HG03558 (cell line): ENCODE results near the gene NT5C3B.
"Not testable (repeated sequence)": the region's sequence is repeated elsewhere in the genome, so short reads cannot be mapped to it uniquely, and the experiment has no call there.

ENCODE experiments used
- ATAC-seq: cut with Tn5 transposase; IDR thresholded peaks from one replicate; pipeline ENCODE4 v1.9.1; 2021; ENCODE audit warnings: moderate number of reproducible peaks; ENCODE audit not compliant: unreplicated experiment; ENCODE audit errors: extremely low read depth

NT5C3B gene

GRCh38 chr17:41786227-41787020 is 49.6 kb downstream of the NT5C3B start, which contains the start of gene JUP:
Gene JUP (minus strand): TSS chr17:41786711. CDS start chr17:41771854, 14,857 bp downstream.
- no peak for ATAC-seq

DNA sequence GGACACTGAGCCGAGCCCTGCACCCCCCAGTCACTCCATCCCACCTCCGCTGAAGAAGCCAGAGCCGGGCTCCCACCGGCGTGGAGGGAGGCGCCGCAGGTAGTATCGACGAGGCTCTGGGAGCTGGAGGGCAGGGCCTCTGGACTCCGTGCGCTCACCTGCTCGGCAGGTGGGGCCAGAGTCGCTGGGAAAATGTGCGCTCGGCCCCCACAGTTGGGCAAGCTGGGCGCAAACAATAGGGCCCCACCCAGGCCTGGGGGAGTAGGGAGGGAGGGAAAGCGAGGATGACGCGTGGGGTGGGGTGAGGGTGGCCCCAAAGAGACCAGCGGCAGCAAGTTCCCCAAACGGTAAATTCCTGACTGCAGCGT is 50.2 kb downstream of the NT5C3B start:
- no peak for ATAC-seq

DNA sequence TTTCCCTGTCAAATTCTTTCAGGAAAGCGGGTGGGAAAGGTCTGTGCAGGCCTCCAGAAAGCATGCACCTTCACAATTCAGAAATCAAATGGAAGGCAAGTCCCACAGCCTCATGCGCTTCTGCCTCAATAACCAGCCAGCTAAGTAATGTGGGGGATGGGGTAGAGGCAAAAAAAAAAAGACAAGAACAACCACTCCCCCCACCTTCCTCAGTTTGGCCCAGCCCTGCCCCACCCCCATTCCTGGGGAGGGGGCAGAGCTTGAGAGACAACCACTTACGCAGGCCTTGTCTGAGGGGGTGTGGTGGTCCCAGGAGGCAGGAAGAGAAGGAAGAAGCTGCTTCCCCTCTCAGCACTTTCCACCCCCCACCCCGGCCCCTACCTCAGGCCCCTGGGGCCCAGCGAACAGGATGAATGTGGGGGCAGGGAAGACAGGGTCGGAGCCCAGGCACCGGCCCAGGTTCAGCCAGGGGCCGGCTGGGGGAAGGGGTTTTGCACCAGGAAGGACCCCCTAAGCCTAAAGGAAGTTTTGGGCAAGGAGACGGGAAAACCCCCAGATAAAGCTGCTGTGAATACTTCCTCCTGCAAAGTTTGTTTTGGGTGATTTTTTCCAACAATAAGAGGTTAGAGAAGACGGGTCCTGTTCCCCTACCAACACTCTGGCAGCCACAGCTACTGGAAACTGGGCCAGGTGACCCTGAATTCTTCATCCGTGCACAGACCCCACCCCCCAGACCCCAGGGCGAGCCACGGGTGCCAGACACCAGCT is 50.8 kb downstream of the NT5C3B start:
- no peak for ATAC-seq

DNA sequence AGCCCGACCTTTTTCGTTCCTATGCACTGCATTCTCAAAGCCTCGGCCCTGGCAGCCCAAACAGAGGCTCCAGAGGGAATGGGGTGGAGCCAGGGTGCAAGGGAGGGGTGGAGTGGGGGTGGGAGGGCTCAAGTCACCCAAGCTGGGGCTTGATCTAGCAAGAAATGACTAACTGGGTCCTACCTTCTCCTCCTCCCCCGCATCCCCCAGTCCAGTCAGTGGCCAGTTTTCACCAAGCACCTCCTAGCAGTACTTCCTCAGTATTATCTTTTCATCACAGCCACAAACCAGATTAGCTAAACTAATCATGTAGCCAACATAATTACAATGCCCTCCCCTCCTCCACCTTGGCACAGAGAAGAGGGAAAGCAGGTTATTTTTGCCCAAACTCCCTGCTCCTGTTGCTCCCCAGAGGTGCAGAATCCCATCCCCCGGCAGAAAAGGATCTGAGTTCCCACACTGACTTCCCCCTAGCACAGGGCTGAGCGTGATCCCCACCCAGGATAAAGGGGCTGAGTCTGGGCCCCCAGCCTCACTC is 51.8 kb downstream of the NT5C3B start:
- no peak for ATAC-seq

- no peak for ATAC-seq
These were observed 53.9 kb downstream of the NT5C3B start for GRCh38 chr17:41782142-41782541.

DNA sequence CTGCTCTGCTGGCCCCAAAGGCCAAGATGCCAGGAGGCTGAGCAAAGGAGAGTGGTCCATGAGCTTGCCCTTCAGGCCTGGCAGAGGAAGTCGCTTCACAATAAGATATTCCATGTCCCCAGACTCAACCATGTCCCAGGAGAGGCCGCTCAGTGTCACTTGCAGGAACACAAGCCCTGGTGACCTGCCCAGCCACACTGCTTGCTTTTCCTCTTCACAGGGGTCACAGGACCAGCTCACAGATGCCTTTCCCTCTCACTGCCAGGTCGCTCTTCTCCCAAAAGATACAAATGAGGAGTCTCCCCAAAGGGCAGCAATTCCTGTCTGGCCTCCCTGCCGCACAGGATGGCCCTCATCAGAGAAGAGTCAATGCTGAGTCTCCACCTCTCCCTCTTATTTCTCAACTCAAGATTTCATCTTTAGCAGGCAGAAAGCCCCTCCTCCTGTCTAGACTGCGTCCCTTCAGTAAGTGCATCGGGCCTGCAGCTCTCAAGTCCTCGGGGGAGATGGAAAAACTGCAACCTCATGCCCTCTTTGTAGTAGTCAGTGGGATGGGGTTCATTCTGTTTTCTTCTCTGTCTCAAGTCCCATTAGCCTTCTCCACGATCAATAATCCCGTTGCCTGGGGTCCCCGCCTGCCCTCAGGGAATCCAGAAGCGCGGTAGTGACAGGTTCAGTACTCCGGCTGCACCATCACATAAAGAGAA is 54.5 kb downstream of the NT5C3B start:
- no peak for ATAC-seq

- no peak for ATAC-seq
These were observed 56.1 kb downstream of the NT5C3B start for GRCh38 chr17:41779954-41780353.

DNA sequence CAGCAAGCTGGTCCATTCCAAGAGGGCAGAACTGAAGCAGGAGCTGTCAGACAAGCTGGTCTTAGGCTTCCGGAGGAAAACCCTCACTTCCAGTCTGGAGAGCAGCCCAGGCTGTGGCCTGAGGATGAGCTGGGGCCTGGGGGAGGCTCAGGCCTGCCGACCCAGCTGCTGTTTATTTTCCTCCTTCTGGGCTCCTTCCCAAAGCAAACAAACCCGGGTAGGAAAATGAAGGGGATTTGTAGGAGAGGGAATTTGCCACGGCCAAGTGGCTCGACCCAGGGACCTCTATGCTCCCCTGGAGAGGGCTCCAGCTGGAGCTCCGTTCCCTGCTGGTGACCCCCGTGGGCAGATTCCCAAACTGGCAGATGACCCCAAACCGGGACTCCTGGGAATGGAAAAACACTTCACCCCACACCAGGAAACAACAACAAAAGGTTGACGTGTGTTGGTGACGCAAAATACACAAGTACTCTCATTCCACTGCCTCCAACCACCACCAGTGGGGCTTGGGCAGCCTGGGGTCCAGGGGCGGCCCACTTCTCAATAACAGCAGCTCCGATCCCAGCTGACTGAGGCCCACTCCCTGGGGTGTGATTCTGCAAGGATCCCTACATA is 58.4 kb downstream of the NT5C3B start:
- no peak for ATAC-seq

DNA sequence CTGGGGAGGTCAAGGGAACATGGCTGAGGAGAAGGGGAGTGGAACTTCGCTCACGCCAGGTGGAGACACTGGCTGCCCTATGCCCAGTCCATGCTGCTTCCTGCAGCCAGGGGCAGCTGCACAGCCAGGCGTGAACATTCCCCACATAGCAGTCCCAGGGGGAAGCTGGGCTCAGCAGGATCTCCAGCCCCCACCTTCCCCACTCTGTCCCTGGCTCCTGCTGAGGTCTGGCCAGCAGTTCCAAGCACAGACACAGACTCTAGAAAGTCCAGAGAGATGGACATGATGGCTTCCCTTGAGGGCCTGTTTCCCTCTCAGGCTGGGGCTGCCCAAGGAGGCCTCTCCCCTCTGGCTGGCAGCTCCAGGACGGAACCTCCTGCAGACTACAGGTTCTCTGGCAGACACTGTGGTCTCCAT is 58.9 kb downstream of the NT5C3B start:
- no peak for ATAC-seq

- ATAC-seq, result not testable (repeated sequence)
These were observed 59.7 kb downstream of the NT5C3B start for GRCh38 chr17:41776262-41776900.

- no peak for ATAC-seq
These were observed 60.4 kb downstream of the NT5C3B start for GRCh38 chr17:41775394-41776226.
